22Rv1 (cell line): Measurements from ENCODE around the gene AMT.

Source experiments
- H3K27ac ChIP-seq: fragments of 450-650 bp; 2 replicates; pipeline ENCODE4 v1.5.1; 2017
- ZFX ChIP-seq: fragments of 450-650 bp; IDR thresholded peaks from 2 replicates; pipeline ENCODE4 v1.6.1; 2017; ENCODE audit warnings: antibody characterized with exemption, borderline replicate concordance
- TF ChIP-seq, protein P1 (sequence below): fragments of 450-650 bp; IDR thresholded peaks from 2 replicates; pipeline ENCODE4 v1.5.1; 2017; ENCODE audit warnings: mild to moderate bottlenecking

Gene AMT

DNA sequence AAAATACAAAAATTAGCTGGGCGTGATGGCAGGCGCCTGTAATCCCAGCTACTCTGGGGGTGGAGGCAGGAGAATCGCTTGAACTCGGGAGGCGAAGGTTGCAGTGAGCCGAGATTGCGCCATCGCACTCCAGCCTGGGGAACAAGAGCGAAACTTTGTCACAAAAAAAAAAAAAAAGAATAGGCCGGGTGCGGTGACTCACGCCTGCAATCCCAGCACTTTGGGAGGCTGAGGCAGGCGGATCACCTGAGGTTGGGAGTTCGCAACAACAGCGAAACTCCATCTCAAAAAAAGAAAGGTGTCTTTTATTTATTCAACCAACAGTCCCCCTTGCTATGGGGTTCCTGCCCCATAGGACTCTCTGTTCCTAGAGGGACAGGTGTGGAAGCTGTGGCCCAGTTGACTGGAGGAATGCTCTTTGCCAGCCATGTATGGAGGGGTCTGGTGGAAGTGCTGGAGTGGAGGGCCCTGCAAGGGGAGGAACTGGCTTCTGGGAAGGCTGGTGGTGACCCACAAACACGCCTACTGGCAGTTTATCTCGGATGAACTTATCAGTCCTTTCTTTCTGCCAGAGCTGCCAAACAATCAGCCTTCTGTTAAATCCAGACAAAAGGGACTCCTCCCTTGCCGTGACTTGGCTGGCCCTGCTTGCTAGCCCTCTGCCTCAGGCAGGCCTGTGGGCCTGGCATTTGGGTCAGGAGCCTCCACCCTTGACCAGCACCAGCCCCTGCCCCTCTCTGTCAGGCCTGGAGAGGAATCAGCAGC, 43.2 kb upstream of the AMT start:
- H3K27ac ChIP-seq, result no peak overlapping the region
- TF ChIP-seq, protein P1, sequence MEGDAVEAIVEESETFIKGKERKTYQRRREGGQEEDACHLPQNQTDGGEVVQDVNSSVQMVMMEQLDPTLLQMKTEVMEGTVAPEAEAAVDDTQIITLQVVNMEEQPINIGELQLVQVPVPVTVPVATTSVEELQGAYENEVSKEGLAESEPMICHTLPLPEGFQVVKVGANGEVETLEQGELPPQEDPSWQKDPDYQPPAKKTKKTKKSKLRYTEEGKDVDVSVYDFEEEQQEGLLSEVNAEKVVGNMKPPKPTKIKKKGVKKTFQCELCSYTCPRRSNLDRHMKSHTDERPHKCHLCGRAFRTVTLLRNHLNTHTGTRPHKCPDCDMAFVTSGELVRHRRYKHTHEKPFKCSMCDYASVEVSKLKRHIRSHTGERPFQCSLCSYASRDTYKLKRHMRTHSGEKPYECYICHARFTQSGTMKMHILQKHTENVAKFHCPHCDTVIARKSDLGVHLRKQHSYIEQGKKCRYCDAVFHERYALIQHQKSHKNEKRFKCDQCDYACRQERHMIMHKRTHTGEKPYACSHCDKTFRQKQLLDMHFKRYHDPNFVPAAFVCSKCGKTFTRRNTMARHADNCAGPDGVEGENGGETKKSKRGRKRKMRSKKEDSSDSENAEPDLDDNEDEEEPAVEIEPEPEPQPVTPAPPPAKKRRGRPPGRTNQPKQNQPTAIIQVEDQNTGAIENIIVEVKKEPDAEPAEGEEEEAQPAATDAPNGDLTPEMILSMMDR, result no peak
- TF ChIP-seq ZFX, result no peak

- no peak for TF ChIP-seq ZFX
- TF ChIP-seq, protein P1, result no peak
- peak overlapping the region; percentile 42 for H3K27ac ChIP-seq
Measured at GRCh38 chr3:49462222-49462621, 39.9 kb upstream of the AMT start.

DNA sequence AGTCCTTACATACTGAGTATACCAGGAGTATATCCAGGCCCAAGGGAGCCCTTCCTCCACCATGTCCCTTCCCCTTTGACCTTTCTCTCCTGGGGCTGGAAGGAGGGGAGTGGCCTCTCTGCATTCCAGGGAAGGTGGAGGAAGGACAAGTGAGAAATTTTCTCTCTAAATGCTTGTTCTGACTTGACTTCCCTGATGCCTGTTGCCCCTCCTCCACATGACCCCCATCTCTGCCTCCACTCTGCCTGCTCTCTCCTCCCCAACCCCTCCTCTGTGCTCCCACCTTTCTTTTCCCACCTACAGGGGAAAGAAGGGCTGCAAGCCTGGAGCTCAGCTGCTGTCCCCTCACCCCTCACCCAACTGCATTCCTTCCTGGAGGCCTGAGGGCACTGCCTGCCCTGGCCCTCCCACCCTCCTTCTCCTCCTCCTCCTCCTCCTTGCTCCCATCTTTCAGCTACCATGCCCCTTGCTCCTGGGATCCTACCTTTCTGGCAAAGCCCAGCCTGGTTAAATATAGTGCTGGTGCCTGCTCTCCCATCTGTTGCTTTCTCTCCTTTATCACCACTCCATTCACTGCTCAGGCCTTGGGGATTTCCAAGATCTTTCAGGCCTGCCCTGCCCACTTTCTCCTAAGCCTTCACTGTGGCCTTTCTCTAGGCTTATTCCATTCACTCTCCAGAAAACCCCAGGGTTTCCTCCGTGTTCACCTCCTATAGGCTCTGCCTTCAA, 39.3 kb upstream of the AMT start:
- peak overlapping the region; percentile 42 for H3K27ac ChIP-seq
- TF ChIP-seq, protein P1, result no peak

GRCh38 chr3:49460956-49461355, 38.7 kb upstream of the AMT start:
- TF ChIP-seq, protein P1, result no peak
- peak overlapping the region; percentile 42; the same call in 1 of the 2 replicates for H3K27ac ChIP-seq

DNA sequence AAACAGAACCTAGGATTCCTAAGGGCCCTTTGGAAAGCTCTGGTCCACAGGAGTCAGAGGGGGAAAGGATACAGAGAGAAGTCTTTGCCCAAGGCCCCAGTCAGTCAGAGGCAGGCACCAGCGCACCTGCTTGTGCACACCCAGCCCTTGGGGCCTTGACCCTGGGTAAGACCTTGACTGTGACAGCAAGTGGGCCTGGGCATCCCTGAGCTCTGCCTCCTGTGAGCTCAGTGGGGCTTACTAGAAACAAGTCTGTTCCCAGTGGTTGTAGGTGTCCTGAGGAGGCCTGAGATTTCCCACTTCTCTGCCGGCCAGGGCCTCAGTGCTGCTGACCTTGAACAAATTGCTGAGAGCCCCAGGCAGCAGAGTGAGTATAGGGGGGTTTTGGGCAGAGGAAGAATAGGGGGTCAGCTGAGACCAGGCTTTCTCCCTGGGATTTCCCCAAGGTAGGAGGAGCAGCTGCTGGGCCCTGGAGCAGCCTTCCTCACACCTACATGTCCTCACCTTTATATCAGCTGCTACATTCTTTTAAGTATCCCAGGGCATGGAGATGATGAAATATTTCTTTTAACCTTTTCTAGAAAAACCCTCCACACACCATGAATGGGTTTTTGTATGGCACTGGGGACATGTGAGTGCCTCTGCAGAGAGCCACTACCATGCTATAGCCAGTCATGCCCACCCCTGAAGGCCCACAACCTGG, 38.1 kb upstream of the AMT start:
- H3K27ac ChIP-seq, result no peak overlapping the region
- no peak for TF ChIP-seq ZFX
- TF ChIP-seq, protein P1, result no peak

GRCh38 chr3:49456466-49456865, 34.2 kb upstream of the AMT start:
- no peak for TF ChIP-seq ZFX
- TF ChIP-seq, protein P1, result no peak
- no peak overlapping the region for H3K27ac ChIP-seq
